Pancreas (tissue), 10 donors: Measurements from ENCODE around the gene CHST12. TPM values are rescaled to one million over a fixed set of nuclear protein-coding genes. Genes with fewer than 3 reads are reported as not detected.

Source experiments
- ATAC-seq, 4 donors: fragments of 200-7000 bp; cut with Tn5 transposase; one replicate each; pipeline versions ENCODE4 v1.8.0 to v1.9.1; 2020; ENCODE audit warnings: mild to moderate bottlenecking in 4 of 4, moderate library complexity in 4 of 4
- DNase-seq, 6 donors: peaks; one replicate each; pipeline ENCODE4 v3.0.0-alpha.2; 2020
- FAIRE-seq: peaks from 2 replicates; lab custom pipeline; 2012; peaks lifted over from hg19 to GRCh38; lab: Jason Lieb, UNC
- H3K27ac ChIP-seq, 4 donors: fragments of 200-600 bp; sonication (generic); 1 replicate in 3 of 4; 2 replicates in 1 of 4; pipeline versions ENCODE4 v1.5.0 to v1.8.0; 2020
- H3K27me3 ChIP-seq, 4 donors: fragments of 200-600 bp; one replicate each; pipeline ENCODE4 v1.8.0; 2021
- H3K36me3 ChIP-seq, 3 donors: fragments of 200-600 bp; sonication (generic) in 1 of 3; one replicate each; pipeline versions ENCODE4 v1.5.0 to v1.8.0; 2020 to 2021
- H3K4me1 ChIP-seq, 3 donors: fragments of 200-600 bp; one replicate each; pipeline ENCODE4 v1.8.0; 2021
- H3K4me3 ChIP-seq, 4 donors: fragments of 200-600 bp; sonication (generic) in 2 of 4; one replicate each; pipeline versions ENCODE4 v1.5.0 to v1.8.0; 2020 to 2021
- H3K9me3 ChIP-seq, 4 donors: fragments of 200-600 bp; one replicate each; pipeline ENCODE4 v1.8.0; 2021
- CTCF ChIP-seq, 4 donors: fragments of 200-600 bp; sonication (generic) in 3 of 4; IDR thresholded peaks; one replicate each; pipeline versions ENCODE4 v1.5.0 to v1.8.0; 2021; ENCODE audit warnings: antibody characterized with exemption in 4 of 4
- WGBS, 2 donors: extraction: QIAGEN DNeasy Blood & Tissue Kit; methylation state at CpG; one replicate each; pipeline ENCODE4 v1.1.7; 2013; 5-methylcytosine and 5-hydroxymethylcytosine counted together
- intact Hi-C, 3 donors: fragments of 100-400 bp; cut with DNase I; formaldehyde crosslinking; loops; one replicate each; pipeline versions ENCODE4 v1.11.1 to v1.14.2; 2022
- polyA plus RNA-seq, 2 donors: library from polyadenylated mRNA; stranded (reverse); fragments of 200-250 nt; gene quantifications; one replicate each; pipeline ENCODE4 v1.2.3, GENCODE V29; 2013
- total RNA-seq, 6 donors: library from RNA; stranded (reverse); fragmentation: NEBNext Ultra II Directional in 4 of 6; extraction: Animal tissue kit (Norgen Biotek cat#: 25700) in 4 of 6; gene quantifications; one replicate each; pipeline versions ENCODE4 v1.2.1 to v1.2.4, GENCODE V29; 2021 to 2023
- donor health status: healthy with polysubstance abuse.
- donor health status: DM: no; HTN: no; CAD: no; lungs with moderate emphysema.
- donor health status: DM: no; HTN: no; CAD: no.
- donor health status: control.
- donor health status: control.
- donor health status: Bipolar disorder and iron deficiency.
- donor health status: DM: yes; HTN: yes; CAD: no.
- donor health status: DM: no; HTN: no; CAD: no.
- donor health status: DM: no; HTN: no; CAD: no.
- donor health status: DM: yes; HTN: yes; CAD: no.

The CHST12 gene
- total and polyA plus RNA-seq, 8 donors: 7.0 to 13.2 (median 8.2) TPM

GRCh38 chr7:2473496-2474180 lies 70.2 kb downstream of the CHST12 start:
- no peak for DNase-seq
- Histone ChIP-seq H3K27me3 (no peaks in the 10 kb centered on the region), H3K9me3 (no peaks in the 10 kb centered on the region), H3K36me3 (no peaks in the 10 kb centered on the region), H3K27ac (no peak overlapping the region), H3K4me3 (no peak overlapping the region), H3K4me1 (peaks cover 7 to 13% (median 10%) of the 10 kb centered on the region in 3 donors)
- no peak for ATAC-seq
- TF ChIP-seq CTCF (IDR thresholded peaks at IDR 0.05): no peak
- 80 to 84% methylated on average over 12 of the region's 12 CpGs for WGBS, 2 donors
- no peak for FAIRE-seq
- intact Hi-C loops: loop anchor here in 1 of 3 donors (10.0 kb wide), 1 partner anchor 211 kb away; the partner anchor contains the start of gene AMZ1

DNA sequence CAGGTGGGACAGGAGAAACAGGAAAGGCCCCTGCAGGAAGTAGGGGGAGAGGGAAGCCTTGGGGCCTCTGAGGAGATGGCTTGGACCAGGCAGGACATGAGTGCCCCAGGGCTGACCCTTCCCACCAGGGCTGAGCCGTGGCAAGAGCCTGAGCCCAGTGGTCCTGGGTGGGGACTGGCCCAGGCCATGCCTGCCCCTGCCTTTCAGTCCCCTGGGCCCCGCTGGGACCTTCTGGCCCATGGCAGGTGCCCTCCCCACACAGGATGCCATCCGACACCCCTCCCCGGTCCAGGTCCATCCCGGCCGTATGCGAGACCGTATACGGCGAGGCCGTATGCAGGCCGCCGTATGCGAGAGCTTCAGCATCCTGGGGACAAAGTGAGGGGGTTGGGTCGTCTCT lies 70.8 kb downstream of the CHST12 start:
- 78 to 87% methylated on average over 15 of the region's 15 CpGs for WGBS, 2 donors
- no peaks in the 10 kb centered on the region for H3K36me3 ChIP-seq
- DNase-seq: peak in 1 of 6 donors; percentile 56

GRCh38 chr7:2474813-2475677 lies 71.6 kb downstream of the CHST12 start:
- FAIRE-seq: no peak
- Histone ChIP-seq H3K4me1 (peaks cover 7 to 16% (median 12%) of the 10 kb centered on the region in 3 donors), H3K27me3 (no peaks in the 10 kb centered on the region), H3K9me3 (no peaks in the 10 kb centered on the region), H3K36me3 (no peaks in the 10 kb centered on the region), H3K4me3 (no peak overlapping the region), H3K27ac (no peak overlapping the region)
- peak in 2 of 4 donors; percentile 13 to 30 for ATAC-seq
- TF ChIP-seq CTCF (IDR thresholded peaks at IDR 0.05): no peak
- 62 to 68% methylated on average over 27 to 28 of the region's 28 CpGs for WGBS, 2 donors
- intact Hi-C loops: loop anchor here in 1 of 3 donors (10.0 kb wide), 1 partner anchor 210 kb away; the partner anchor contains the start of gene AMZ1
- peak in 3 of 6 donors; percentile 52 to 77 (median 70) for DNase-seq

More for the DNA sequence above, 70.8 kb downstream of the CHST12 start:
- Histone ChIP-seq H3K4me1 (peaks cover 7 to 16% (median 12%) of the 10 kb centered on the region in 3 donors), H3K27ac (no peak overlapping the region), H3K9me3 (no peaks in the 10 kb centered on the region), H3K4me3 (no peak overlapping the region), H3K27me3 (no peaks in the 10 kb centered on the region)
- ATAC-seq: no peak
- intact Hi-C loops: loop anchor here in 1 of 3 donors (10.0 kb wide), 1 partner anchor 211 kb away; the partner anchor contains the start of gene AMZ1
- FAIRE-seq: no peak
- no peak for TF ChIP-seq CTCF (IDR thresholded peaks at IDR 0.05)

- Histone ChIP-seq H3K36me3 (no peaks in the 10 kb centered on the region), H3K27ac (no peak overlapping the region), H3K27me3 (no peaks in the 10 kb centered on the region), H3K4me1 (peaks cover 7 to 16% (median 12%) of the 10 kb centered on the region in 3 donors), H3K4me3 (no peak overlapping the region), H3K9me3 (no peaks in the 10 kb centered on the region)
- ATAC-seq: no peak
- no peak for FAIRE-seq
- TF ChIP-seq CTCF (IDR thresholded peaks at IDR 0.05): no peak
- peak in 1 of 6 donors; percentile 59 for DNase-seq
- 87 to 92% methylated on average over 13 to 18 of the region's 18 CpGs for WGBS, 2 donors
- intact Hi-C loops: loop anchor here in 1 of 3 donors (10.0 kb wide), 1 partner anchor 209 kb away; the partner anchor contains the start of gene AMZ1
Measured at GRCh38 chr7:2475678-2476015, 72.2 kb downstream of the CHST12 start.
